KBM-7 (cell line): Measurements from ENCODE around the gene SH2D3C.

Experiments used
- DNase-seq: peaks from one replicate; pipeline ENCODE4 v3.0.0-alpha.2; 2015
- in situ Hi-C: fragments of 300-500 bp; cut with MboI; formaldehyde crosslinking; loops from 2 replicates; pipeline ENCODE4 v1.14.3; 2020; ENCODE audit warnings: low sequenced_read_pairs, low pct_unique_long_range_greater_than_20kb, mixed read lengths

SH2D3C gene

GRCh38 chr9:127689329-127690000 is 89.0 kb downstream of the SH2D3C start:
- DNase-seq: no peak
- in situ Hi-C loops: no loop called here
